GM19452 (cell line): ENCODE data around the gene ACTR10.
"Not testable (repeated sequence)": the region's sequence is repeated elsewhere in the genome, so short reads cannot be mapped to it uniquely, and the experiment has no call there.

ENCODE experiments used
- ATAC-seq: cut with Tn5 transposase; IDR thresholded peaks from one replicate; pipeline ENCODE4 v1.9.1; 2021; ENCODE audit not compliant: unreplicated experiment

ACTR10 gene

GRCh38 chr14:58215191-58215914, 15.4 kb downstream of the ACTR10 start:
- no peak for ATAC-seq

- ATAC-seq = no peak
Measured at GRCh38 chr14:58216544-58216943, 16.6 kb downstream of the ACTR10 start.

GRCh38 chr14:58227096-58227819, 27.3 kb downstream of the ACTR10 start:
- ATAC-seq = no peak

- ATAC-seq = no peak
Measured at GRCh38 chr14:58238252-58239243, 38.6 kb downstream of the ACTR10 start.

GRCh38 chr14:58239244-58240195, 39.6 kb downstream of the ACTR10 start:
- ATAC-seq = no peak

- ATAC-seq = peak; percentile 33
Measured at GRCh38 chr14:58243790-58244555, 44.0 kb downstream of the ACTR10 start.

GRCh38 chr14:58244556-58245387, 44.8 kb downstream of the ACTR10 start, which contains the start of gene PSMA3:
TSS of gene PSMA3 (plus strand) at chr14:58244843. CDS start at chr14:58244921, 78 bp downstream.
- peak; percentile 90 for ATAC-seq

GRCh38 chr14:58245562-58245961, 45.6 kb downstream of the ACTR10 start:
- no peak for ATAC-seq

- ATAC-seq = no peak
Measured at GRCh38 chr14:58249611-58250010, 49.7 kb downstream of the ACTR10 start.

GRCh38 chr14:58258156-58258555, 58.2 kb downstream of the ACTR10 start:
- ATAC-seq = no peak

- not testable (repeated sequence) for ATAC-seq
Measured at GRCh38 chr14:58262005-58262404, 62.1 kb downstream of the ACTR10 start.

GRCh38 chr14:58265401-58265800, 65.5 kb downstream of the ACTR10 start:
- ATAC-seq = no peak

- ATAC-seq = no peak
Measured at GRCh38 chr14:58270628-58271027, 70.7 kb downstream of the ACTR10 start.

- ATAC-seq = no peak
Measured at GRCh38 chr14:58272588-58273372, 72.8 kb downstream of the ACTR10 start.

- ATAC-seq = no peak
Measured at GRCh38 chr14:58274881-58275280, 74.9 kb downstream of the ACTR10 start.

- ATAC-seq = no peak
Measured at GRCh38 chr14:58275527-58276190, 75.7 kb downstream of the ACTR10 start.

- ATAC-seq = no peak
Measured at GRCh38 chr14:58276208-58276607, 76.3 kb downstream of the ACTR10 start.
